HL-60 (cell line): ENCODE measurements around the gene HOXA2.

ENCODE experiments used
- POLR2AphosphoS5 ChIP-seq: IDR thresholded peaks from 2 replicates; pipeline ENCODE4 v1.6.1; 2012; ENCODE audit warnings: low read depth
- SPI1 ChIP-seq: IDR thresholded peaks from 2 replicates; pipeline ENCODE4 v1.6.1; 2012; ENCODE audit warnings: low read depth, mild to moderate bottlenecking, borderline replicate concordance
- TF ChIP-seq, protein P1 (sequence below): IDR thresholded peaks from 2 replicates; pipeline ENCODE4 v1.6.1; 2012; ENCODE audit warnings: low read depth; ENCODE audit not compliant: insufficient replicate concordance

DNA sequence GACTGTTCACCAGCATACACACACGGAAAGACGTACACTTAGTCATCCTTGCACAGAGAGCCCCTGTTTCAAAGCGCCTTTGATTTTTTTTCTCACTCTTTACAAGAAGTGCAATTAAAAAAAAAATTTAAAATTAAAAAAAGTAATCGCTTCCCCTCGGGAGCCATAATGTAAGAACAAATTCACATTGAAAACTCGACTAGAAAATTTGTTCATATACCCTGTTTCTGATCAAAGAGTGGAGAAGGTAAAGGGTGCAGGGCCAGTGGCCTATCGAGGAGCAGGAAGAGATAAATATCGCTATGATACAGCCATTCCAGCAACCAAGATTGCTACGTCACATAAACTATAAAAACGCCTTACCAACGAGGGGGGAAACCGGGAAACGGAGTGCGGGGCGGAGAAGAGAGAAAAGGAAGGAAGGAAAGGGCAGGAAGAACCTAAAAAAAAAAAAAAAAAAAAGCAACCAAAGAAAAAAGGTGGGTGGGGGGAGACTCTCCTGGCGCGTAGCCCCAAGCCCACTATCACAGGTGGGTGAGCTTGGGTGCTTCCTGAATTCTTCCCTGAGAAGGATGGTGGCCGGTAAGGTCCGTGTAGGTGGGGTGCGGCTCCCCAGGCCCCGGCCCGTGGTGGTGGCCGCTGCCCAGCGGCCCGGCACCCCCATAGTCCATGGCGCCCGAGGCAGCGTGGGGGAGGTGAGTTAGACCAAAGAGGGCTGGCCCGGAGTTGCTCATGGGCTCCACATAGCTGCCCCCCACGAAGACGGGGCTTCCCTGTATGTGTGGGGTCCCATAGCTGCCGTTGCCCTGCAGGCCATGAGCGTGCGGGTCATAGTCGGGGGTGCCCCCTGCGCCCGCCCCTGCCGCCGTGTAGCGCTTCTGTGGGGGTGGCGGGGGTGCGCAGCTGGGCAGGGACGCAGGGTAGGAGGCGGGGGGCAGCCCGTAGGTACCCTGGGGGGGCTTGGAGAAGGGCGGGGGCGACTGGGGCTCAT is 5.2 kb upstream of the HOXA2 start:
- TF ChIP-seq, protein P1, sequence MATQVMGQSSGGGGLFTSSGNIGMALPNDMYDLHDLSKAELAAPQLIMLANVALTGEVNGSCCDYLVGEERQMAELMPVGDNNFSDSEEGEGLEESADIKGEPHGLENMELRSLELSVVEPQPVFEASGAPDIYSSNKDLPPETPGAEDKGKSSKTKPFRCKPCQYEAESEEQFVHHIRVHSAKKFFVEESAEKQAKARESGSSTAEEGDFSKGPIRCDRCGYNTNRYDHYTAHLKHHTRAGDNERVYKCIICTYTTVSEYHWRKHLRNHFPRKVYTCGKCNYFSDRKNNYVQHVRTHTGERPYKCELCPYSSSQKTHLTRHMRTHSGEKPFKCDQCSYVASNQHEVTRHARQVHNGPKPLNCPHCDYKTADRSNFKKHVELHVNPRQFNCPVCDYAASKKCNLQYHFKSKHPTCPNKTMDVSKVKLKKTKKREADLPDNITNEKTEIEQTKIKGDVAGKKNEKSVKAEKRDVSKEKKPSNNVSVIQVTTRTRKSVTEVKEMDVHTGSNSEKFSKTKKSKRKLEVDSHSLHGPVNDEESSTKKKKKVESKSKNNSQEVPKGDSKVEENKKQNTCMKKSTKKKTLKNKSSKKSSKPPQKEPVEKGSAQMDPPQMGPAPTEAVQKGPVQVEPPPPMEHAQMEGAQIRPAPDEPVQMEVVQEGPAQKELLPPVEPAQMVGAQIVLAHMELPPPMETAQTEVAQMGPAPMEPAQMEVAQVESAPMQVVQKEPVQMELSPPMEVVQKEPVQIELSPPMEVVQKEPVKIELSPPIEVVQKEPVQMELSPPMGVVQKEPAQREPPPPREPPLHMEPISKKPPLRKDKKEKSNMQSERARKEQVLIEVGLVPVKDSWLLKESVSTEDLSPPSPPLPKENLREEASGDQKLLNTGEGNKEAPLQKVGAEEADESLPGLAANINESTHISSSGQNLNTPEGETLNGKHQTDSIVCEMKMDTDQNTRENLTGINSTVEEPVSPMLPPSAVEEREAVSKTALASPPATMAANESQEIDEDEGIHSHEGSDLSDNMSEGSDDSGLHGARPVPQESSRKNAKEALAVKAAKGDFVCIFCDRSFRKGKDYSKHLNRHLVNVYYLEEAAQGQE = no peak
- no peak for TF ChIP-seq POLR2AphosphoS5
- TF ChIP-seq SPI1 = no peak
